BLaER1 treated with 17β-estradiol and CSF1 and Interleukin-3, amounts not matched to agents 10 nM and 100 nM (cell line): ENCODE data around the gene SPNS2.
A peak's percentile ranks its signal among the peaks of the same experiment; 100 is the strongest.
"Not testable (repeated sequence)": the region's sequence is repeated elsewhere in the genome, so short reads cannot be mapped to it uniquely, and the experiment has no call there.

Experiments
- H3K27ac ChIP-seq, 11 experiments: shearing (Covaris generic); formaldehyde crosslinking; 2 replicates each; pipeline ENCODE4 v1.8.1; 2022
- H3K27me3 ChIP-seq, 11 experiments: shearing (Covaris generic); formaldehyde crosslinking; 2 replicates each; pipeline ENCODE4 v1.8.1; 2022
- H3K36me3 ChIP-seq, 11 experiments: shearing (Covaris generic); formaldehyde crosslinking; 2 replicates each; pipeline ENCODE4 v1.8.1; 2022
- H3K4me1 ChIP-seq, 10 experiments: shearing (Covaris generic); formaldehyde crosslinking; 2 replicates each; pipeline ENCODE4 v1.8.1; 2022
- H3K4me2 ChIP-seq, 11 experiments: shearing (Covaris generic); formaldehyde crosslinking; 2 replicates each; pipeline ENCODE4 v1.8.1; 2022
- H3K4me3 ChIP-seq, 10 experiments: shearing (Covaris generic); formaldehyde crosslinking; 2 replicates each; pipeline ENCODE4 v1.8.1; 2022
- H3K9ac ChIP-seq, 11 experiments: shearing (Covaris generic); formaldehyde crosslinking; 2 replicates each; pipeline ENCODE4 v1.8.1; 2022
- H3K9me3 ChIP-seq, 11 experiments: shearing (Covaris generic); formaldehyde crosslinking; replicated peaks in 1 of 11; 2 replicates each; pipeline ENCODE4 v1.8.1; 2022
- H4K20me1 ChIP-seq, 11 experiments: shearing (Covaris generic); formaldehyde crosslinking; 2 replicates each; pipeline ENCODE4 v1.8.1; 2022
- Cebpa-rat ChIP-seq, 11 experiments: shearing (Covaris generic); IDR thresholded peaks; 2 replicates each; pipeline ENCODE4 v1.8.1; 2022

SPNS2 gene

GRCh38 chr17:4576161-4576558, 77.5 kb downstream of the SPNS2 start:
- Histone ChIP-seq H3K4me2 (peak overlapping the region in 7 of 11 experiments; percentile 61 to 83 (median 74); a peak in 12 of 22 replicates), H3K27me3 (no peaks in the 10 kb centered on the region), H3K4me1 (peaks cover 15 to 25% (median 19%) of the 10 kb centered on the region in 10 experiments)

DNA sequence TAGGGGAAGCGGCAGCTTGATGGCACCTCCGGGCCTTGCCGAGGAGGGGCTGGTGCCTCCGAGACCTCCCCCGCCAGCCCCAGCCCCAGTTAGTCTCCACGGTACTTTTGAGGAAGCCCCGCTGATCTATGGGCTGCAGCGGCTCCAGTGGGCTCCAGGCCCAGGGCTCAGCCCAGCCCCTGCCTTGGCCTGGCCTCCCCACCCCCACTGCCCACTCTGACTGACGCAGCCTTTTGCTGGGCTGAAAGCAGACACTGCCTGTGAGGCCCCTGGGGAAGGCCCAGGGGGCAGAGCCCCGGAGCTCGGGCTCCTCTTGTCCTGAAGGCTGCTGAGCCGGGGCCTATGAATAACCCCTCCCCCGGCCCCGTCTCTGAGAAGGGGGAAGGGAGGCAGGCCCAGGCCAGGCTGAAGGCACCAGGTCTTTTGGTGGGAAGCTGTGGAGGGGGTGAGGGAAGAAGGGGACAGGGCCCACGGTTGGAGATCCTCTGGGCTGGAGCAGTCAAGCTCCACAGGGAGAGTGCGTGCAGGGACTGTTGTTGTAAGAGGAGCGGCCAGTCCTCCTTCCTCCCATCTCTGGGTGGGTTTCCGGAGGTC, 78.1 kb downstream of the SPNS2 start:
- H3K9ac ChIP-seq, result peak overlapping the region in 7 of 11 experiments; percentile 16 to 59 (median 38); a peak in 12 of 22 replicates
- H3K4me2 ChIP-seq, result peak overlapping the region in 10 of 11 experiments; percentile 29 to 83 (median 72); a peak in 20 of 22 replicates
- H3K27ac ChIP-seq, result peak overlapping the region in 7 of 11 experiments; percentile 24 to 57 (median 37); a peak in 10 of 22 replicates

More at GRCh38 chr17:4576161-4576558, 77.5 kb downstream of the SPNS2 start:
- Histone ChIP-seq H3K27ac (no peak overlapping the region), H3K9ac (0 out of 22 replicates have a peak overlapping the region, but pooled peaks of 1 of the 11 experiments have one; percentile 13), H4K20me1 (no peaks in the 10 kb centered on the region), H3K9me3 (no peaks in the 10 kb centered on the region), H3K4me3 (no peak overlapping the region), H3K36me3 (no peaks in the 10 kb centered on the region)
- TF ChIP-seq Cebpa-rat (IDR thresholded peaks at IDR 0.05), result no peak

GRCh38 chr17:4577386-4577993, 78.8 kb downstream of the SPNS2 start:
- Histone ChIP-seq H3K27ac (peak overlapping the region in 7 of 11 experiments; percentile 24 to 57 (median 37); a peak in 9 of 22 replicates), H3K36me3 (no peaks in the 10 kb centered on the region), H3K4me2 (peak overlapping the region in 10 of 11 experiments; percentile 29 to 83 (median 72); a peak in 19 of 22 replicates), H3K27me3 (peaks cover 6 to 13% (median 9%) of the 10 kb centered on the region in 11 experiments; a peak in 21 of 22 replicates), H3K9me3 (no peaks in the 10 kb centered on the region), H3K9ac (peak overlapping the region in 7 of 11 experiments; percentile 16 to 59 (median 38); a peak in 10 of 22 replicates), H3K4me1 (peaks cover 15 to 25% (median 19%) of the 10 kb centered on the region in 10 experiments), H3K4me3 (no peak overlapping the region), H4K20me1 (no peaks in the 10 kb centered on the region)
- no peak for TF ChIP-seq Cebpa-rat (IDR thresholded peaks at IDR 0.05)

More for the DNA sequence above, 78.1 kb downstream of the SPNS2 start:
- no peak overlapping the region for H3K4me3 ChIP-seq
- no peak for TF ChIP-seq Cebpa-rat (IDR thresholded peaks at IDR 0.05)
- H3K27me3 ChIP-seq, result peaks cover 0 to 6% (median 2%) of the 10 kb centered on the region in 11 experiments; a peak in 10 of 22 replicates
- no peaks in the 10 kb centered on the region for H3K36me3 ChIP-seq
- H3K4me1 ChIP-seq, result peaks cover 15 to 25% (median 19%) of the 10 kb centered on the region in 10 experiments
- H4K20me1 ChIP-seq, result no peaks in the 10 kb centered on the region
- H3K9me3 ChIP-seq, result no peaks in the 10 kb centered on the region

- H3K27ac ChIP-seq, H4K20me1 ChIP-seq, H3K9ac ChIP-seq, H3K36me3 ChIP-seq, H3K4me3 ChIP-seq, H3K4me2 ChIP-seq, H3K9me3 ChIP-seq: not testable (repeated sequence)
- Histone ChIP-seq H3K4me1 (peaks cover 15 to 30% (median 23%) of the 10 kb centered on the region in 10 experiments), H3K27me3 (peaks cover 14 to 21% (median 17%) of the 10 kb centered on the region in 11 experiments)
These were observed 79.7 kb downstream of the SPNS2 start for GRCh38 chr17:4578349-4578748.

DNA sequence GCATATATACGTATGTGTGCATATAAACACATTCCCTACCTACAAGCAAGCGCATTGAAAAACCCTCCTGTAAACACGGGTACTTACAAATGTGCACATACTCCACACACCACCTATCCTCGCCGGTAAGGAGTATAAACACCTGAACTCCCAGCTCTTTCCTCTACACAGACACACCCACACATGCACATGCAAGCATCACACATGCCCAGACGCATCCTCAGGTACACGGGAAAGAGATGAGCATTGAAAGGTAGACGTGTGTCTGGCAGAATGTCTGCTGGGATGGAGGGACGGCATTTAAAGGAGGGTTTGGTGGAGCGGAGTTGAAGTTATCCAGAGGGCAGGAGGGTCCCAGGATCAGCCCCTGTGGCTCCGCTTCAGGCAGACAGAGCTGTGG, 81.0 kb downstream of the SPNS2 start:
- Histone ChIP-seq H3K4me1 (peaks cover 18 to 43% (median 36%) of the 10 kb centered on the region in 10 experiments), H3K9ac (no peak overlapping the region), H4K20me1 (peaks cover 0 to 18% (median 2%) of the 10 kb centered on the region in 11 experiments; a peak in 5 of 22 replicates), H3K36me3 (no peaks in the 10 kb centered on the region), H3K9me3 (no peaks in the 10 kb centered on the region), H3K4me3 (no peak overlapping the region), H3K27ac (no peak overlapping the region), H3K27me3 (peaks cover 27 to 35% (median 31%) of the 10 kb centered on the region in 11 experiments), H3K4me2 (no peak overlapping the region)
- TF ChIP-seq Cebpa-rat (IDR thresholded peaks at IDR 0.05), result no peak

GRCh38 chr17:4580291-4580690, 81.6 kb downstream of the SPNS2 start:
- H4K20me1 ChIP-seq, result peaks cover 0 to 24% (median 5%) of the 10 kb centered on the region in 11 experiments; a peak in 7 of 22 replicates
- TF ChIP-seq Cebpa-rat (IDR thresholded peaks at IDR 0.05), result no peak
- H3K4me3 ChIP-seq, result no peak overlapping the region
- no peak overlapping the region for H3K27ac ChIP-seq
- no peak overlapping the region for H3K9ac ChIP-seq
- peaks cover 34 to 41% (median 37%) of the 10 kb centered on the region in 11 experiments for H3K27me3 ChIP-seq
- no peaks in the 10 kb centered on the region for H3K36me3 ChIP-seq
- H3K4me2 ChIP-seq, result no peak overlapping the region
- no peaks in the 10 kb centered on the region for H3K9me3 ChIP-seq
- H3K4me1 ChIP-seq, result peaks cover 21 to 48% (median 39%) of the 10 kb centered on the region in 10 experiments

DNA sequence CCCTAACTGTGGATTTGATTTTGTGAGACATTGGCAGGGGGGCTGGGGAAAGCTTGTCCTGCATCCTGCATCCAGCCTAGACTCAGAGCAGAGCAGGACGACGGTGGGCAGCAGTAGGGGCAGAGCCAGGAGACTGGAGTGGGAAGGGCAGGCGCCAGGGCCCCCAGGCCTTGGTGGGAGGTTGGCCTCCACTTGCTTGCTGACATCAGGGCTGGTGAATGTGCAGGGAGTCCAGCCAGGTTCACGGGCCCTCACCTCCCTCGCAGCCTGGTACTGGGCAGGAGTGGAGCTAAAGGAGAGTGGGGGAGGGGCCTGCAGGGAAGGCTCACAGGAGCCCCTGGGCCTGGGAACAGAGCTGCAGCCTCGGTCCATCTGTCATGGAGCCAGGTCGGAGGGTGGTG, 83.4 kb downstream of the SPNS2 start:
- Histone ChIP-seq H3K9me3 (no peaks in the 10 kb centered on the region), H3K36me3 (no peaks in the 10 kb centered on the region), H3K4me2 (no peak overlapping the region), H3K4me3 (no peak overlapping the region), H3K9ac (no peak overlapping the region), H3K4me1 (peaks cover 16 to 39% (median 33%) of the 10 kb centered on the region in 10 experiments), H3K27ac (no peak overlapping the region), H3K27me3 (peaks cover 48 to 57% (median 55%) of the 10 kb centered on the region in 11 experiments), H4K20me1 (peaks cover 0 to 25% (median 5%) of the 10 kb centered on the region in 11 experiments; a peak in 8 of 22 replicates)
- TF ChIP-seq Cebpa-rat (IDR thresholded peaks at IDR 0.05), result no peak

DNA sequence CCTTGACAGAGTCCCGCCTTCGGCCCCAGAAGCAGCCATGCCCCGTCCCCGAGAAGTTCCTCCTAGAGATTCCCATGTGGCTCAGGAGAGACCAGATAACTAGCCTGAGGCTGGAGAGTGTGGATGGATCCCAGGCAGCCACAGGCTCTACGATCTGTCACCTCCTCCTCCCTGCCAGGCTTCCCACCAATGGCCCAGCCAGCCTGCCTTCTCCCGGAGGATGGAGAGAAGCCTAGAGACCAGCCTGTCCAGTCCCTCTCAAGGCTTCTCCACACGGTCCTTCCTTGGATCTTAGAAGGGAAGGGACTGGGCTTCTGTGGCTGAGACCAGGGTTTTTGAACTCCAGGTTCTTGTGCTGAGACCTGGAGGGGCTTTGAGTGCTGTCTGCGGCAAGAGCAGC, 84.0 kb downstream of the SPNS2 start:
- Histone ChIP-seq H3K4me3 (no peak overlapping the region), H3K36me3 (no peaks in the 10 kb centered on the region), H3K27ac (no peak overlapping the region), H3K4me1 (peaks cover 21 to 40% (median 34%) of the 10 kb centered on the region in 10 experiments), H4K20me1 (peaks cover 0 to 25% (median 5%) of the 10 kb centered on the region in 11 experiments; a peak in 8 of 22 replicates), H3K4me2 (peak overlapping the region in 3 of 11 experiments; percentile 98 to 100 (median 98); a peak in 4 of 22 replicates), H3K9me3 (no peaks in the 10 kb centered on the region), H3K9ac (no peak overlapping the region), H3K27me3 (peaks cover 48 to 61% (median 58%) of the 10 kb centered on the region in 11 experiments)
- TF ChIP-seq Cebpa-rat (IDR thresholded peaks at IDR 0.05), result no peak

DNA sequence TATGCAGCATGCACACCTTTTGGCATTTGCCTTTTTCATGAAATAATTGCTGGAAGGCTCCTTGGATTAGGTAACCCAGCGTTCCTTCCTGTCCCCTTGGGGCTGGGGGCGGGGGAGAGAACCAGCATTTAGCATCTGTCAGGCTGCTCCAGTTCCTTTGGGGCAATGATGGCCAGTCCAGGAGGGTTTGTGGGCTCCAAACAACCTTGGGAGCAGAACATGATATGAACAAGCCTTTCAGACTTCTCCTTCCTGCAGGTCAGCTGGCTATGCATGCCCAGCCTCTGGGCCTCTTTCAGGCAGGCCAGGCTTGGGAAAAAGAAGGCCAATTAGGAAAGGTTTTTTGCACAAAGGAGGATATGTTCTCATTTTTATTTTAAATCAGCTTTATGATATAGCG, 84.5 kb downstream of the SPNS2 start:
- Histone ChIP-seq H4K20me1 (peaks cover 0 to 25% (median 5%) of the 10 kb centered on the region in 11 experiments; a peak in 8 of 22 replicates), H3K4me2 (peak overlapping the region in 9 of 11 experiments; percentile 94 to 100 (median 98); a peak in 16 of 22 replicates), H3K36me3 (no peaks in the 10 kb centered on the region), H3K27me3 (peaks cover 48 to 61% (median 58%) of the 10 kb centered on the region in 11 experiments), H3K9me3 (no peaks in the 10 kb centered on the region), H3K4me3 (peak overlapping the region in 1 of 10 experiments; percentile 46; a peak in 1 of 20 replicates), H3K4me1 (peaks cover 26 to 45% (median 39%) of the 10 kb centered on the region in 10 experiments), H3K27ac (no peak overlapping the region), H3K9ac (peak overlapping the region in 1 of 11 experiments; percentile 31; a peak in 1 of 22 replicates)
- no peak for TF ChIP-seq Cebpa-rat (IDR thresholded peaks at IDR 0.05)
